K562 (cell line): ENCODE measurements around the gene MAMDC2. TPM values are rescaled to one million over a fixed set of nuclear protein-coding genes. Genes with fewer than 3 reads are reported as not detected.

Experiments
- ATAC-seq: fragments of 200-7000 bp; cut with Tn5 transposase; 3 replicates; pipeline ENCODE4 v1.9.1; 2020; ENCODE audit warnings: moderate library complexity
- BruUV-seq: library from RNA; stranded (reverse); fragments of 400-500 nt; replicated peaks from 2 replicates; lab custom pipeline; 2021; lab: Mats Ljungman, UMichigan
- CTCF ChIA-PET: fragments of 300-600 bp; formaldehyde crosslinking; extraction: SDS; loops from one replicate; lab custom pipeline; 2021; ENCODE audit warnings: low intra/inter-chr PET ratio; lab: Yijun Ruan, JAX
- POLR2A ChIA-PET: fragments of 300-600, 350-650 bp; sonication (Branson Sonifier 250); formaldehyde crosslinking; extraction: SDS; loops from one replicate; lab custom pipeline; 2021; ENCODE audit warnings: antibody characterized with exemption, inconsistent platforms; lab: Yijun Ruan, JAX
- DNase-seq, 4 experiments: peaks; one replicate each; pipeline versions ENCODE4 v3.0.0 to v3.0.0-alpha.2; 2011 to 2018; ENCODE audit warnings: low spot score in 3 of 4, mixed read lengths in 3 of 4; ENCODE audit errors: extremely low read depth in 1 of 4
- FAIRE-seq: peaks from 2 replicates; lab custom pipeline; 2011; peaks lifted over from hg19 to GRCh38; lab: Jason Lieb, UNC
- H2AFZ ChIP-seq: 2 replicates; pipeline ENCODE4 v1.6.0; 2011; ENCODE audit warnings: low read depth, low read length, control low read depth, inconsistent platforms
- H3K27ac ChIP-seq: fragments of 200-600 bp; 3 replicates; pipeline ENCODE4 v1.8.0; 2011; ENCODE audit warnings: low read depth, mild to moderate bottlenecking, control low read depth, inconsistent platforms, low read length, moderate library complexity, mixed read lengths; ENCODE audit errors: extremely low read depth
- H3K27me3 ChIP-seq, 2 experiments: fragments of 300-600 bp in 1 of 2; 2 replicates in 1 of 2; 3 replicates in 1 of 2; pipeline versions ENCODE4 v1.6.0 to v1.8.0; 2011; ENCODE audit warnings: inconsistent platforms in 2 of 2, low read length in 2 of 2, mild to moderate bottlenecking in 1 of 2, mixed read lengths in 1 of 2, moderate library complexity in 1 of 2; ENCODE audit not compliant: control insufficient read depth in 2 of 2, insufficient read depth in 2 of 2
- H3K36me3 ChIP-seq: fragments of 300-600 bp; 3 replicates; pipeline ENCODE4 v1.8.0; 2011; ENCODE audit warnings: mild to moderate bottlenecking, low read length, inconsistent platforms; ENCODE audit not compliant: control insufficient read depth, insufficient read depth
- H3K4me1 ChIP-seq, 2 experiments: fragments of 200-600 bp in 1 of 2; replicated peaks in 1 of 2; 2 replicates in 1 of 2; 3 replicates in 1 of 2; pipeline versions ENCODE4 v1.5.1 to v1.8.0; 2011; ENCODE audit warnings: inconsistent platforms in 2 of 2, low read length in 2 of 2, mild to moderate bottlenecking in 1 of 2, mixed read lengths in 1 of 2, moderate library complexity in 1 of 2; ENCODE audit not compliant: control insufficient read depth in 2 of 2, insufficient read depth in 2 of 2
- H3K4me2 ChIP-seq: 2 replicates; pipeline ENCODE4 v1.6.1; 2011; ENCODE audit warnings: low read length, control low read depth, inconsistent platforms, mixed read lengths; ENCODE audit not compliant: insufficient read depth
- H3K4me3 ChIP-seq: fragments of 200-600 bp; sonication (generic), shearing (Covaris generic); 2 replicates; pipeline ENCODE4 v1.5.1; 2016; ENCODE audit warnings: control low read depth, inconsistent platforms
- H3K79me2 ChIP-seq: fragments of 200-600 bp; 3 replicates; pipeline ENCODE4 v1.8.0; 2011; ENCODE audit warnings: low read length, inconsistent platforms; ENCODE audit not compliant: control insufficient read depth, insufficient read depth
- H3K9ac ChIP-seq, 2 experiments: 2 replicates each; pipeline versions ENCODE4 v1.6.0 to v1.6.1; 2011; ENCODE audit warnings: low read depth in 2 of 2, low read length in 2 of 2, control low read depth in 1 of 2, inconsistent platforms in 1 of 2, mild to moderate bottlenecking in 1 of 2, mixed read lengths in 1 of 2; ENCODE audit not compliant: insufficient read depth in 1 of 2
- H3K9me1 ChIP-seq: one replicate; pipeline ENCODE4 v1.6.0; 2011; ENCODE audit warnings: inconsistent platforms, mild to moderate bottlenecking, low read length, moderate library complexity; ENCODE audit not compliant: control insufficient read depth, insufficient read depth
- H3K9me3 ChIP-seq: replicated peaks from 2 replicates; pipeline ENCODE4 v1.5.1; 2011; ENCODE audit warnings: low read depth, low read length, inconsistent platforms; ENCODE audit not compliant: control insufficient read depth, insufficient read depth
- H4K20me1 ChIP-seq: replicated peaks from 2 replicates; pipeline ENCODE4 v1.6.1; 2011; ENCODE audit warnings: low read length, inconsistent platforms, mixed read lengths; ENCODE audit not compliant: control insufficient read depth, insufficient read depth
- ARID1B ChIP-seq: fragments of 450-650 bp; IDR thresholded peaks from 2 replicates; pipeline ENCODE4 v1.6.1; 2016; ENCODE audit warnings: antibody characterized with exemption, mild to moderate bottlenecking, inconsistent platforms
- ATF7 ChIP-seq: fragments of 450-650 bp; IDR thresholded peaks from 2 replicates; pipeline ENCODE4 v1.7.1; 2014; ENCODE audit warnings: mild to moderate bottlenecking, moderate library complexity
- CBFA2T2 ChIP-seq: fragments of 450-650 bp; conservative IDR thresholded peaks from 2 replicates; pipeline ENCODE4 v1.6.1; 2017; ENCODE audit warnings: mild to moderate bottlenecking
- DNMT1 ChIP-seq: fragments of 450-650 bp; IDR thresholded peaks from 2 replicates; pipeline ENCODE4 v1.6.1; 2016; ENCODE audit warnings: antibody characterized with exemption, mild to moderate bottlenecking
- ERF ChIP-seq: fragments of 450-650 bp; formaldehyde crosslinking; IDR thresholded peaks from 2 replicates; pipeline ENCODE4 v1.4.0; 2020; ENCODE audit warnings: mild to moderate bottlenecking, mixed read lengths
- GATA2 ChIP-seq: sonication (generic); formaldehyde crosslinking; IDR thresholded peaks from 2 replicates; pipeline ENCODE4 v1.4.0; 2020; ENCODE audit warnings: mild to moderate bottlenecking, missing genetic modification reagents
- HDAC2 ChIP-seq: fragments of 450-650 bp; IDR thresholded peaks from 2 replicates; pipeline ENCODE4 v1.6.1; 2016; ENCODE audit warnings: mild to moderate bottlenecking
- PML ChIP-seq: IDR thresholded peaks from 2 replicates; pipeline ENCODE4 v1.6.1; 2012; ENCODE audit warnings: low read length, inconsistent platforms
- RAD51 ChIP-seq: fragments of 450-650 bp; IDR thresholded peaks from 2 replicates; pipeline ENCODE4 v1.7.1; 2016; ENCODE audit warnings: low read depth, mild to moderate bottlenecking, borderline replicate concordance
- SETDB1 ChIP-seq: IDR thresholded peaks from one replicate; pipeline ENCODE4 v1.6.1; 2012; ENCODE audit warnings: low read length, control low read depth, inconsistent platforms
- SNIP1 ChIP-seq: fragments of 450-650 bp; IDR thresholded peaks from 2 replicates; pipeline ENCODE4 v1.7.1; 2017; ENCODE audit warnings: low read depth, mild to moderate bottlenecking
- TAF9B ChIP-seq: fragments of 450-650 bp; IDR thresholded peaks from 2 replicates; pipeline ENCODE4 v1.6.1; 2018; ENCODE audit warnings: mild to moderate bottlenecking; ENCODE audit not compliant: partially characterized antibody
- TSC22D4 ChIP-seq: fragments of 450-650 bp; IDR thresholded peaks from 2 replicates; pipeline ENCODE4 v1.6.1; 2016; ENCODE audit warnings: missing genetic modification characterization, missing biosample characterization, control low read depth
- ZNF311 ChIP-seq: fragments of 250-450 bp; sonication (Bioruptor Pico); IDR thresholded peaks from 2 replicates; pipeline ENCODE4 v1.4.0; 2020; ENCODE audit warnings: mild to moderate bottlenecking, moderate library complexity
- ZNF407 ChIP-seq: fragments of 450-650 bp; IDR thresholded peaks from 2 replicates; pipeline ENCODE4 v1.6.1; 2016; ENCODE audit warnings: low read depth
- ZNF445 ChIP-seq: fragments of 250-450 bp; sonication (Bioruptor Pico); IDR thresholded peaks from 2 replicates; pipeline ENCODE4 v1.4.0; 2020; ENCODE audit warnings: low read depth, mild to moderate bottlenecking, moderate library complexity
- ZNF668 ChIP-seq: fragments of 250-450 bp; sonication (Bioruptor Pico); IDR thresholded peaks from 2 replicates; pipeline ENCODE4 v1.8.0; 2022; ENCODE audit warnings: mild to moderate bottlenecking, inconsistent platforms
- WGBS: fragments of 100-300 bp; shearing (Covaris generic); methylation state at CpG from one replicate; pipeline ENCODE4 v1.1.6; 2016; ENCODE audit warnings: low coverage, mixed read lengths; ENCODE audit not compliant: insufficient coverage; ENCODE audit errors: missing lambda C conversion rate; 5-methylcytosine and 5-hydroxymethylcytosine counted together
- in situ Hi-C: fragments of 300-500 bp; cut with MboI; formaldehyde crosslinking; loops from 4 replicates; pipeline ENCODE4 v1.15.0; 2018; ENCODE audit warnings: inconsistent platforms, mixed read lengths
- intact Hi-C: fragments of 100-400 bp; cut with micrococcal nuclease; formaldehyde crosslinking; loops from 2 replicates; pipeline ENCODE4 v1.14.2; 2022
- polyA plus RNA-seq, 8 experiments: library from polyadenylated mRNA; depleted of rRNA in 4 of 8; stranded (reverse) in 5 of 8; unstranded in 3 of 8; fragments of >200 nt; fragmentation: Nextera tagmentation in 2 of 8; fragmentation: Illumina TruSeq in 1 of 8; extraction: Ambion mirVana in 2 of 8; extraction: Trizol in 1 of 8; gene quantifications; 2 replicates each; pipeline versions ENCODE4 v1.2.1 to v1.2.3, GENCODE V29; 2011 to 2014; ENCODE audit warnings: inconsistent platforms in 1 of 8, missing spikeins in 1 of 8
- total RNA-seq, 7 experiments: library from RNA; depleted of rRNA in 6 of 7; stranded (reverse); fragments of >200 nt in 6 of 7; fragmentation: Illumina TruSeq in 2 of 7; extraction: Trizol in 2 of 7; gene quantifications; 2 replicates each; pipeline versions ENCODE4 v1.2.1 to v1.2.3, GENCODE V29; 2011 to 2021; ENCODE audit warnings: low replicate concordance in 1 of 7
- TF ChIP-seq, protein P1 (sequence below): fragments of 200-800 bp; sonication (Bioruptor generic); IDR thresholded peaks from 2 replicates; pipeline ENCODE4 v1.6.1; 2017; ENCODE audit warnings: missing genetic modification characterization, missing compliant biosample characterization

MAMDC2 gene
- total and polyA plus RNA-seq, 9 of the 15 experiments (the other 6 are each of a cell fraction or from before 2014, with no cell fraction given) = 0.01 to 0.03 TPM; not detected in 7

DNA sequence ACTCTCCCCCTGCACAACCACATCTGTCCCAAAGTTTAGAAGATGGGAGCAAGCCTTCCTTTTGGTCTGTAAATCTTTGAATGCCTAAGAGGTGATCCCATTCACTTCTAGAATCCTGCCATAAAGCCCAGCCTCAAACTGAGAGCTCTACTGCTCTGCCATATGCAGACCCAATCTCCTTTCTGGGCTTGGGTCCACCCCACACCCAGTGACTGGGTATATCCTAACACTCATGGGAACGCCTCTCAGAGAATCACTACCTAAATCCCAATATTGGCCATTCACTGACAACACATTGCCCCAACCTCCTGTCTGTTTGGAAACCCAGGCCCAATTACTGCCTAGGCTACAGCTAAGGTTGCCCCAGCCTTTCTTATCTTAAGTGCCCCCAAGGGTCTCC, 90.7 kb downstream of the MAMDC2 start:
- ChIA-PET POLR2A (no interaction called here), CTCF (no interaction called here)
- TF ChIP-seq TAF9B (no peak), ZNF407 (no peak), CBFA2T2 (no peak), SETDB1 (no peak), RAD51 (no peak), ATF7 (no peak), ERF (CRISPR knock-in tag) (no peak), ZNF668 (no peak), ZNF311 (no peak), DNMT1 (no peak), ARID1B (no peak), SNIP1 (no peak), PML (no peak), ZNF445 (CRISPR knock-in tag) (no peak), GATA2 (CRISPR knock-in tag) (no peak), TSC22D4 (no peak), HDAC2 (no peak)
- TF ChIP-seq, protein P1, sequence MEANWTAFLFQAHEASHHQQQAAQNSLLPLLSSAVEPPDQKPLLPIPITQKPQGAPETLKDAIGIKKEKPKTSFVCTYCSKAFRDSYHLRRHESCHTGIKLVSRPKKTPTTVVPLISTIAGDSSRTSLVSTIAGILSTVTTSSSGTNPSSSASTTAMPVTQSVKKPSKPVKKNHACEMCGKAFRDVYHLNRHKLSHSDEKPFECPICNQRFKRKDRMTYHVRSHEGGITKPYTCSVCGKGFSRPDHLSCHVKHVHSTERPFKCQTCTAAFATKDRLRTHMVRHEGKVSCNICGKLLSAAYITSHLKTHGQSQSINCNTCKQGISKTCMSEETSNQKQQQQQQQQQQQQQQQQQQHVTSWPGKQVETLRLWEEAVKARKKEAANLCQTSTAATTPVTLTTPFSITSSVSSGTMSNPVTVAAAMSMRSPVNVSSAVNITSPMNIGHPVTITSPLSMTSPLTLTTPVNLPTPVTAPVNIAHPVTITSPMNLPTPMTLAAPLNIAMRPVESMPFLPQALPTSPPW (CRISPR knock-in tag) = no peak
- no TSS peak for BruUV-seq
- Histone ChIP-seq H3K9me3 (no peaks in the 10 kb centered on the region), H3K4me2 (no peak overlapping the region), H2AFZ (no peak overlapping the region), H3K4me1 (no peaks in the 10 kb centered on the region), H3K9me1 (no peaks in the 10 kb centered on the region), H3K79me2 (no peaks in the 10 kb centered on the region), H3K9ac (no peak overlapping the region), H3K27ac (no peak overlapping the region), H4K20me1 (no peaks in the 10 kb centered on the region), H3K4me3 (no peak overlapping the region), H3K27me3 (peaks cover 0 to 5% of the 10 kb centered on the region in 2 experiments; a peak in 1 of 5 replicates), H3K36me3 (no peaks in the 10 kb centered on the region)
- FAIRE-seq = no peak
- WGBS = 0% methylated on average over 1 of the region's 1 CpG
- no peak for DNase-seq
- no peak for ATAC-seq
- in situ Hi-C loops = no loop called here
- intact Hi-C loops = no loop called here
